HG03558 (cell line): ENCODE measurements around the gene NADK2.
"Not testable (repeated sequence)": the region's sequence is repeated elsewhere in the genome, so short reads cannot be mapped to it uniquely, and the experiment has no call there.

Experiments used
- ATAC-seq: cut with Tn5 transposase; IDR thresholded peaks from one replicate; pipeline ENCODE4 v1.9.1; 2021; ENCODE audit warnings: moderate number of reproducible peaks; ENCODE audit not compliant: unreplicated experiment; ENCODE audit errors: extremely low read depth

NADK2 gene

GRCh38 chr5:36214436-36214835, 27.3 kb downstream of the NADK2 start:
- ATAC-seq: no peak

GRCh38 chr5:36209664-36210063, 32.1 kb downstream of the NADK2 start:
- ATAC-seq: no peak

- no peak for ATAC-seq
Observed at GRCh38 chr5:36208786-36209185, 32.9 kb downstream of the NADK2 start.

GRCh38 chr5:36206913-36207312, 34.8 kb downstream of the NADK2 start:
- ATAC-seq: no peak

GRCh38 chr5:36205329-36205728, 36.4 kb downstream of the NADK2 start:
- no peak for ATAC-seq

GRCh38 chr5:36202521-36202961, 39.2 kb downstream of the NADK2 start:
- ATAC-seq: no peak

GRCh38 chr5:36200513-36200912, 41.2 kb downstream of the NADK2 start:
- no peak for ATAC-seq

- ATAC-seq: no peak
Observed at GRCh38 chr5:36199620-36200019, 42.1 kb downstream of the NADK2 start.

- not testable (repeated sequence) for ATAC-seq
Observed at GRCh38 chr5:36198783-36199182, 42.9 kb downstream of the NADK2 start.

GRCh38 chr5:36198281-36198680, 43.4 kb downstream of the NADK2 start:
- ATAC-seq: no peak

- no peak for ATAC-seq
Observed at GRCh38 chr5:36193746-36194145, 48.0 kb downstream of the NADK2 start.

GRCh38 chr5:36184408-36184807, 57.3 kb downstream of the NADK2 start:
- not testable (repeated sequence) for ATAC-seq

- ATAC-seq: no peak
Observed at GRCh38 chr5:36181774-36182173, 60.0 kb downstream of the NADK2 start.

GRCh38 chr5:36180556-36181350, 61.0 kb downstream of the NADK2 start:
- ATAC-seq: no peak

- no peak for ATAC-seq
Observed at GRCh38 chr5:36179950-36180349, 61.8 kb downstream of the NADK2 start.

- ATAC-seq: no peak
Observed at GRCh38 chr5:36178524-36178890, 63.2 kb downstream of the NADK2 start.

- ATAC-seq: no peak
Observed at GRCh38 chr5:36177715-36178523, 63.8 kb downstream of the NADK2 start.

GRCh38 chr5:36177154-36177553, 64.6 kb downstream of the NADK2 start:
- peak; percentile 97 for ATAC-seq

- no peak for ATAC-seq
Observed at GRCh38 chr5:36175043-36175442, 66.7 kb downstream of the NADK2 start.

GRCh38 chr5:36174119-36174518, 67.6 kb downstream of the NADK2 start:
- no peak for ATAC-seq

- ATAC-seq: no peak
Observed at GRCh38 chr5:36173426-36173825, 68.3 kb downstream of the NADK2 start.
